ENCODE data around the gene SPOUT1.
"Not testable (repeated sequence)": the region's sequence is repeated elsewhere in the genome, so short reads cannot be mapped to it uniquely, and the experiment has no call there.

Gene SPOUT1

DNA sequence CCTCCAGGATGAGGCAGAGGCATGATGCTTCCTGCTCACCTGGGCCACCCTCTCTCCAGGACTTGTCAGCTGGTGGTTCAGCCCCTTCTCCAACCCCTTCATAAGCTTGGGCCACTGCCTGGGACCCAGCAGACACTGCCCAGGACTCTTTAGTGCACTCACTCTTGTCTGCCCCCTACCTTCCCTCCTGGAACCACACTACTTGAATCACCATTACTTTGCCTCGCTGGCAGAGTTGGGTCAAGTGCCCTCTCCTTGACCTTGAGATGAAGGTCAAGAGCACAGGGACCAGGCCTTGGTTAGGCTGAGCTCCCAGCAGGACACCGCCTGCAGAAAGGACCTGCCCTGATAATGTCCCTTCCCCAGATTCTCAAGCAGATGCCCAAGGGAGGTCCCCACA is 19.8 kb downstream of the SPOUT1 start:
- no peak for DNase-seq (ENCODE audit: low read depth)

DNA sequence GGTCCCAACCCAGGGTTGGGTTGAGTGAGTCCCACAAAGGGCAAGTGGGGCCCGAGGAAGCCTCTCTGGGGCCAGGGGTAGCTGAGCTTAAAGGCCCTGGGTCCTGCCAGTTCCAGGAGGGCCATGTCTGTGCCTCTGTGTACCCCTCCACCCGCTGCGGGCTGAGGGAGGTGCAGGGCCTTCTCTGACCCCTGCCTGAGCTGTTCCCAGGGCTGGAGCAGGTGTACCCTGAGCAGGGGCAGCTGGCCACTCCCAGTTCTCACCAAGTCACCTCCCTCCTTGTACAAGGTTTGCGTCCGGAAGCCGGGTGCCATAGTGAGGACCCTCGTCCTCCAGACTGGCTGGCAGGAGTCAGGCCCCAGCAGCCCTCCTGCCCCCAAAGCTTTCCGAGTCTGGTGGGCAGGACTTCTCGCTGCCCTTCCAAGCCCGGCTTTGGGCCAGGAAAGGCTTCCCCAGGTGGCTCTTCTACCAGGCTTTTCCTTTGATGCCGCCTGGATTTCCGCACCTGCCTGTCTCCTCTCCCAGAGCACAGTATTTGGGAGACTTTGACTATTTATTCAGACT is 20.5 kb downstream of the SPOUT1 start:
- no peak for DNase-seq (ENCODE audit: low read depth)

DNA sequence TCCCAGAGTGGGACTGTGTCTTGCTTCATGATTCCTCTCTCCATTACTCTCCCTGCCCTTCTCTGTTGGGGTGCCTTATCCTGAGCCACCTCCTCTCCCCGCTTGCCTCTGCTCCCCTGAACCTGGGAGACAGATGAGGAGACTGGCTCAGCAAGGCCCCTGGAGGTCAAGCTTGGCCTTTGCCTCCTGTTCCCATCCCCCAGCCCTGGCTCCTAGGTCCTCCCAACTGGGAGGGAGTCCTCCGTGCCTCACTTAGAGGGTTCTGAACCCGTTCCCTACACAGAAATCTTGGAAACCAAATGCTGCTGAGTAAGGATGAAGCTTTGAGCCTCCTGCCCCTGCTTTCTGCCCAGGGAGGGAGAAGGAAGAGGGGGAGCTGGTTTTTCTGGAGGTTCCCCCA is 21.1 kb downstream of the SPOUT1 start:
- DNase-seq (ENCODE audit: low read depth), result no peak

DNA sequence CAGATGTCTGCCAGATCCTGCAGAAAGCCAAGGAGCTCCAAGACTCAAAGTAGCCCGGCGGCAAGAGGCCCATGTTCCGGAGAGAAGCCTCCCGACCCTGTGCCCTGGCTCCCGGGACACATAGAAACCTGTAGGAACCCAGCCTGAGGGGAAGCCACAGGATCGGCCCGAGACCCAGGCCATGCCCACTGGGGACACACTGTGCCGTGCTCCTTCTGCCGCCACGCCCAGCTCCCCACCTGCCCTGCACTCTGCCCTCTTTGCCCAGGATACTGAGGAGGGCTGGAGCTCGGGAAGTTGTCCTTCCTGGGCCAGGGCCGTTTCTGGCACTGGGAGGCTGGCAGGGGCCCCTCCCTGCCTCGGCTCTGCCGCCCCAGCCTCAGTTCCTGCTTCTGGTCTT is 21.8 kb downstream of the SPOUT1 start:
- no peak for DNase-seq (ENCODE audit: low read depth)

DNA sequence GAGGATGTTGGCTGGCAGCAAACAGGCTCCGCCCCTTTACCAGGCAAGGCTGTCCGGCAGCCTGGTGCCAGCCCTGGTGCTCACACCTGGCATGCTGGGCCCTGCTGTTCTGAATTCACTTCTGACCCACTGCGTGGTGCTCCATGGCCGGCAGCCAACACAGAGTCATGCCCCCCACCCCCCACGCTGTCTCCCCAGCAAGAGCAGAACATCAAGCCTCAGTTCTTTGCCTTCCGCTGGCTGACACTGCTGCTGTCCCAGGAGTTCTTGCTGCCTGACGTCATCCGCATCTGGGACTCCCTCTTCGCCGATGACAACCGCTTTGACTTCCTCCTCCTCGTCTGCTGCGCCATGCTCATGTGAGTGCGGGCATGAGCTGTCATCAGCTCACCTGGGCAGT is 23.9 kb downstream of the SPOUT1 start:
- DNase-seq (ENCODE audit: low read depth), result no peak

DNA sequence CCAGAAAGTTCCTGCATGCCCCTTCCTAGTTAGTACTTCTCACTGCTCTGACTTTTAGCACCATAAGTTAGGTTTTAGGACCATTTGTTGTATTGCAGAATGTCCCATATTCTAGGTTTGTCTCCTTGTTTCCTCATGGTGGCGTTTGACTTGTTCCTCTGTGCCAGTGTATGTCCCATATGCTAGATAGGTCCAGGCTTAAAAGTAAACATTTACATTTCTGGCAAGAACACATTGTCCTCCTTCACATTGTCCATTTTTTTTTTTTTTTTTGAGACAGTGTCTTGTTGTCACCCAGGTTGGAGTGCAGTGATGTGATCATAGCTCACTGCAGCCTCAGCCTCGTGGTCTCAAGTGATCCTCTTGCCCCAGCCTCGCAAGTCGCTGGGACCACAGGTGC is 27.1 kb downstream of the SPOUT1 start:
- DNase-seq (ENCODE audit: low read depth), result no peak

DNA sequence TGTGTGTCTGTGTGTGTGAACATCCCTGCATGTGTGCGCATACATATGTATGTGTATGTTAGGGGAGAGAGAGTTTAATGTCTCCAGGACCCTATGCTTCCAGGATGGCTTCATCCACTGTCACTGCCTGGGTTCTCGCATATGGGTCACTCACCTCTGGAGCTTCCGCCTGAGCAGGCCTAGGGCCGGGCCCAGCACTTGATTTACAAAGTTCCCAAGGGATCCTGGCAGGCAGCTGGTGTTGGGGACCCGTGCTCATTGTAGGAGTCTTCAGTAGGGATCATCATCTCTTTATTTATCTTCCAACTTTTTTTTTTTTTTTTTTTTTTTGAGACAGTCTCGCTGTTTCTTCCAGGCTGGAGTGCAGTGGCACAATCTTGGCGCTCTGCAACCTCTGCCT is 29.5 kb downstream of the SPOUT1 start:
- no peak for DNase-seq (ENCODE audit: low read depth)

DNA sequence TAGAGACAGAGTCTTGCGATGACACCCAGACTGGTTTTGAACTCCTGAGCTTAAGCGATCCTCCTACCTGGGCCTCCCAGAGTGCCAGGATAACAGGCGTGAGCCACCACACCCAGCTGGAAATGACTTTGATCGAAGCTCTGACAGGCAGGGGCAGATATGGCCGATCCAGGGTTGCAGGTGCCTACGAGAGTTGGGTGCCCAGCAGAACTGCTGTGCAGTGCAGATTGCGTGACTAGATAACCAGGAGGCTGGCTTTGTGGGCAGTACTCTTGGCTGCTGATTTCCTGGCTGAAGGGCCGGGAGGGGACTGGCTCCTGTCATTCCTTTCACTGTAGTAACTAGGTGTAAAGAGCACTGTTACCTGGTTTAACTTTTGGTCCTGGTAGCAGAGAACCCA is 30.7 kb downstream of the SPOUT1 start:
- DNase-seq (ENCODE audit: low read depth), result no peak

DNA sequence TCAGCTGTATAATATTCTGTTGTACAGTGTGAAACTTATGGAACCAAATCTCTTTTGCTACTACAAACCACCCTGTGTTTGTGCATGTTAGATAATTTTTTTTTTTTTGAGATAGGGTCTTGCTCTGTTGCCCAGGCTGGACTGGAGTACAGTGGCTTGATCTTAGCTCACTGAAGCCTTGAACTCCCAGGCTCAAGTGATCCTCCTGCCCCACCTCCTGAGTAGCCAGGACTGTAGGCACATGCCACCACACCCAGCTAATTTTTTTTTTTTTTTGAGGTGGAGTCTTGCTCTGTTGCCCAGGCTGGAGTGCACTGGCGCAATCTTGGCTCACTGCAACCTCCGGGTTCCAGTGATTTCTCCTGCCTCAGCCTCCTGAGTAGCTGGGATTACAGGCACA is 34.6 kb downstream of the SPOUT1 start:
- not testable (repeated sequence) for DNase-seq (ENCODE audit: low read depth)

DNA sequence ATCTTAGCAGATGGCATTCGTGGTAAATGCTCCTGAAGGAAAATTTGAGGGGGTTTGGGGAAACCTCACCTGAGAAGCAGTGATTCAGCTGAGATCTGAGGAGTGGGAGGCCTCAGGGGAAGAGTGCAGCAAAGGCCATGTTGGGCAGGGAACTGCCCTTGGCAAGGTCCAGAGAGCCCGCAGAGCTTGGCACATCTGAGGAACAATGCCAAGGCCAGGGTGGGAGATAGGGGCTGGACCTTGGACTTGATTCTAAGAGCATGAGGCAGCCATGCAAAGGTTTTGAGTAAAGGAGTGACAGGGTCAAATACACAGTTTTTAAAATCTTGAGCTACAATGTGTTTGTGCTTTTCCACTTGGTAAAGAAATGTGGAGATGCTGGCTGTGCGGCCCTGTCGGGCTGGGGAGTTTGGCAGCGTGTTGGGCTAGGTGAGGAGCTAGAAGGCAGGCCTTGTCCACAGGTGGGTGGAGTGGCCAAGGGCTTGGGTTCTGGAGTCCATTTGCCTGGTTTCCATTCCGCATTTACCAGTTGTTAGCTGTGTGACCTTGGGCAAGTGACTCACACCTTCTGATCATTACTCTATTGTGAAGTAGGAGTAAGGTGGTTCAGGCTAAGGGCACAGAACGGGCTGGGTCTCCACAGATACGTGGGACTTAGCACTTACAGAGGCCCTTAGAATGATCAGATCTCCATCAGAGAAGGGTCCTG is 36.5 kb downstream of the SPOUT1 start:
- no peak for DNase-seq (ENCODE audit: low read depth)

DNA sequence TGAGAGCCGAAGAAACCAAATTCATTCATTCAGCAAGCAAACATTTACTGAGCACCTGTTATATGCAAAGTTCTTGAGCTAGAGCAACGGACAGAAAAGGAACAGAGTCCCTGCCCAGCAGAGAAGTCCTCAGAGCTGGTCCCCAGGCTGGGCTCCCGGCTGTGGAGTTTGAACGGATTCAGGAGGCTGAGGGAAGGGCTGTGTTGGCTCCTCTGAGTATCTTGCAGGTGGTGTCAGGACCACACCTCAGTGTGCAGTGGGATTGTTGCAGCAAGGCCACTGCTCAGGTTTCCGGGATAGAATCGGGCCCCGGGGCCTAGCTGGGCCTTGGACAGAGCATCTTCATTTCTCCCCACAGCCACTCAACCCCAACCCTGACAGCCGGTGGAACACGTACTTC is 37.5 kb downstream of the SPOUT1 start:
- DNase-seq (ENCODE audit: low read depth), result no peak

DNA sequence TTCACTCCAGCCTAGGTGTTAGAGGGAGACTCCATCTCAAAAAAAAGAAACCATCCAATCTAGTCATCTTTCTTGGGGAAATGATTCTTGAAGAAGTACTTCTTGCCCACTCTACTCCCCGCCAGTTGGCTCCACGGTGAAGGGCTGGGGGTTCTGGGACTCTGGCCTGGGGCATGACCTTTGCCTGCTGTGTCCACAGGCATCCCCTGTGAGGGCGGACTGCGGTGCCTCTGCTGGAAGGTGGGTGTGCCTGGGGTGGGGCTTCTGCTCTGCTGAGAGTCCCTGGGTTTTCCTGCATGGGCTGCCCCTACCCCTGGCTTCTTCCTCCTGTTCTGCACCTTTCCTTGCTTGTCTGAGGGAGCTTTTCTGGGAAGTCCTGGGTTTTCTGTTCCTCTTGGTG is 39.1 kb downstream of the SPOUT1 start:
- no peak for DNase-seq (ENCODE audit: low read depth)

DNA sequence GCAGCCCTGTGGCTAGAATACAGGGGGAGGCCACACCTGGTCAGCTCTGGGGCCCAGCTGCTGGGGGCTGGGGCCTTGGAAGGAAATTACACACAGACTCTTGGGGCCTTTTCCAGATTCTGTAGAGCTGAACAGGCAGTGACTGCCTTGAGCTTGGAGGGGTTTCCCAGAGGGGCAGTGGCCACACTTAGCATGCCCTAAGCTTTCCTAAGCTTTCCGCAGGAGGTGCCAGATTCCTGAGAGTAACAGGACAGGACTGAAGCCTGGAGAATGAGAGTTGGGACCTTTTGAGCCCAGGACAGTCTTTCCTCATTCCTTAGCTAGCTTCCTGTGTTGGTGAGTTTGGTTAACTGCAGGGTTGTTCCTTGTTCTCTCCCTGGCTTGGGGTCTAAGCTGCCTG is 41.1 kb downstream of the SPOUT1 start:
- DNase-seq (ENCODE audit: low read depth), result no peak

DNA sequence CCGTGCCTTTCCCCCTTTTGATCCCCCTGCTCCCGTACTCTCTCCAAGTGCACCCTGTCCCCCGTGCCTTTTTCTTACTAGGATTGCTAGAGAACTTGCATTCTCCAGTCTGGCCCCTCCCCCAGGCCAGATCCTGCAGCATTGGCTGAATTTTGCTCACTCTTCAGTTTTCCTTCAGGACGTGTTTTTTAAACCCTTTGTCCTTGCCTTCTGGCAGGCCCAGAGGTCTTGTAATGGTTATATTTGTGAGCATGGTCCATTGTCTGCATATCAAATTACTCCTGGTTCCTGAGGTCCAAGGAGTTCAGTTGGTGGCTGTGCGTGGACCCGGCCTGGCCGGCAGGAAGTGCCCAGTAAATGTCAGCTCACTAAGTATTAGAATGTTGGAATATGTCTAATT is 41.9 kb downstream of the SPOUT1 start:
- no peak for DNase-seq (ENCODE audit: low read depth)

DNA sequence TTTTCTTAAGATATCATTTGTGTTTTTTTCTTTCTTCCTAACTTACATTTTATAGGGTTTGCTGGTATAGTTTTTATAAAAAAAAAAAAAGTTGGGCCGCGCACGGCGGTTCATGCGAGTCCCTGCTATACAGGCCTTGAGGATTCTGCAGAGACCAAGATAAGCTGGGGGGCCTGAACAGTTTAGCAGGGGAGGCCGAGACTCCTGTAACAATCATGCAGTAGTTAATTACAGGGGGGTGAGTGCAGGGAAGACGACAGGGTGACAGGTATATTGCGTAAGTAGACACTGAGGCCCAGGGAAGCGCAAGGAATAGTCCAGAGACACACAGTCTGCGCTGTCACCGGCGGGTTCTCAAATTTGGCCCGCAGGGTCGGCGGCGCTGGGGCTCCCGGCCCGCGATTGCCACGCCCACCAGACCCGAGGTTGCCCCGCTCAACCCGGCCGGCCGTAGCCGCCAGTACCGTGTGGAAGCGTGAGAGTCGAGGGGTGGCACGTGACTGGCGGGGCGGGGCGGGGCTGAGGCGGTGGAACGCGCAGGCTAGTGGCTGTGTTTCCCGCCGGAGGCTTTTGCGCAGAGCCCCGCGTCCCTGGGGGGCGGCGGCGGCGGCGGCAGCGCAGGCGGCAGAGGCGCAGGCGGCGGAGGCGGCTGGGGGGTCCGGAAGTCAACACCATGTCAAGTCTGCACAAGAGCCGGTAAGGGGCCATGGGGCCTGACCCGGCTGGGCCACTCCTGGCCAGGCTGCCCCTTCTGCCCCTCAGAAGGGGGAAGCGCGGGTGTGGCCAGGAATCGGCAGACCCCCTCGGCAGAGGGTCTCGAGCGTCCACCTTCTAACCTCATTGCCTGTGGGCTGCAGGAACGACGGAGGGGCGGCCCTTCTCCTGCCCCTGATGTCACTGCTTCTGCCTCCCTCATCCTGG is 42.7 kb downstream of the SPOUT1 start, which contains the start of gene TBC1D13:
TSS of gene TBC1D13 (plus strand) at position 573 of the 921 bp plus-strand sequence. CDS start at position 674, 101 bp downstream.
- DNase-seq (ENCODE audit: low read depth), result peak; percentile 83

DNA sequence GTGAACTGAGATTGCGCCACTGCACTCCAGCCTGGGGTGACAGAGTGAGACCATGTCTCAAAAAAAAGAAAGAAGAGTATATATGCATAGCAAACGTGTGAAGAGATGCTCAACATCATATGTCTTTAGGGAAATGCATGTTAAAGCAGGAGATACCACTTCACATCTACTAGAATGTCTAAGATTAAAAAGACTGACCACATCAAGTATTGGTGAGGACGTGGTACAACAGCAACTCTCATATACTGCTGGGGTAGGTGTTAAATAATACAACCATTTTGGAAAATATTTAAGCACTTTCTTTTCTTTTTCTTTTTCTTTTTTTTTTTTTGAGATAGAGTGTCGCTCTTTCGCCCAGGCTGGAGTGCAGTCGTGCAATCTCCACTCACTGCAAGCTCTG is 44.2 kb downstream of the SPOUT1 start:
- DNase-seq (ENCODE audit: low read depth), result no peak

DNA sequence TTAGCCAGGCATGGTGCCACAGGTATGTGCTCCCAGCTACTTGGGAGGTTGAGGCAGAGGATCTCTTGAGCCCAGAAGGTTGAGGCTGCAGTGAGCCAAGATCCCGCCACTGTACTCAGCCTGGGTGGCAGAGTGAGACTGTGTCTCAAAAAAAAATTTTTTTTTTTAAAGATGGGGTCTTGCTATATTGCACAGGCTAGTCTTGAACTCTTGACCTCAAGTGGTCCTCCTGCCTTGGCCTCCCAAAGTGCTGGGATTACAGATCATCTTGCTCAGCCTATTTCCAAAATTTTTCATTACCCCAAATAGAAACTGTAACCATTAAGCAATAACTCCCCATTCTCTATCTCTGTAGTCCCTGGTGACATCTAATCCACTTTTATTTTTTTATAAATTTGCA is 46.9 kb downstream of the SPOUT1 start:
- no peak for DNase-seq (ENCODE audit: low read depth)

DNA sequence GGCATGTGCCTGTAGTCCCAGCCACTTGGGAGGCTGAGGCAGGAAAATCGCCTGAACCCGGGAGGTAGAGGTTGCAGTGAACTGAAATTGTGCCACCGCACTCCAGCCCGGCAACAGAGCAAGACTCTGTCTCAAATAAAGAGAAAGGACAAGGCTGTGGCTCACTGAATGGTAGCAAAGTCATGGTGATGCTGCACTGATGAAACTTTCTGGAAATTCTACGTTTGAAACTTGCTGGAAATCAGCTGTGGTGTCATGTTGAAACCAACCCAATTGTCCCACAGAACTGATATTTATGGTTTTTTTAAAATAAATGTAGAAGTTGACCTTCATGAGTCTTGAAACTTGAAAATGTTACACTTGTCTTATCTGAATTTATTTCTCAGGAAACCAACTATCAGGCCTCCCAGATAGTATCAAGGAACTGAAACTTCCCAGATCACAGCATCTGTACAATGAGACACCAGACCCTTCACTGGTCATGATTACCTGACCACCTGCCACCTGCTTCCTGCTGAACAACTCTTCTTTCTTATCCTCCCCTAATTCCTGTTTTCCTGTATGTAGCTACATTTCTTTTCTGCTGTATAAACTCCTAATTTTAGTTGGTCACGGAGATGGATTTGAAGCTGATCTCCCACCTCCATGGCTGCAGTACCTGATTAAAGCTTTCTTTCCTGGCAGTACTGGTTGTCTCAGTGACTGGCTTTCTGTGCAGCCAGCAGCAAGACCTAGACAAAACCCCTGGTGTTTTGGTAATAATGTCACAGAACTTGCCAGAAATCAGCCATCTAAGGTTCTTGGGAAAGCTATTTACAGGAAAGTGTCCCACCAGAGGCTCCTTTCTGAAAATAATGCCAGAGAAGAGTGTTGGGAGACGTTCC is 48.2 kb downstream of the SPOUT1 start:
- DNase-seq (ENCODE audit: low read depth), result no peak

DNA sequence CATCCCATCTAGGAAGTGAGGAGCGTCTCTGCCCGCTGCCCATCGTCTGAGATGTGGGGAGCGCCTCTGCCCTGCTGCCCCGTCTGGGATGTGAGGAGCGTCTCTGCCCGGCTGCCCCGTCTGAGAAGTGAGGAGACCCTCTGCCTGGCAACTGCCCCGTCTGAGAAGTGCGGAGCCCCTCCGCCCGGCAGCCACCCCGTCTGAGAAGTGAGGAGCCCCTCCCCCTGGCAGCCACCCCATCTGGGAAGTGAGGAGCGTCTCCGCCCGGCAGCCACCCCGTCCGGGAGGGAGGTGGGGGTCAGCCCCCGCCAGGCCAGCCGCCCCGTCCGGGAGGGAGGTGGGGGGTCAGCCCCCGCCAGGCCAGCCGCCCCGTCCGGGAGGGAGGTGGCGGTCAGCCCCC is 49.5 kb downstream of the SPOUT1 start:
- not testable (repeated sequence) for DNase-seq (ENCODE audit: low read depth)

DNA sequence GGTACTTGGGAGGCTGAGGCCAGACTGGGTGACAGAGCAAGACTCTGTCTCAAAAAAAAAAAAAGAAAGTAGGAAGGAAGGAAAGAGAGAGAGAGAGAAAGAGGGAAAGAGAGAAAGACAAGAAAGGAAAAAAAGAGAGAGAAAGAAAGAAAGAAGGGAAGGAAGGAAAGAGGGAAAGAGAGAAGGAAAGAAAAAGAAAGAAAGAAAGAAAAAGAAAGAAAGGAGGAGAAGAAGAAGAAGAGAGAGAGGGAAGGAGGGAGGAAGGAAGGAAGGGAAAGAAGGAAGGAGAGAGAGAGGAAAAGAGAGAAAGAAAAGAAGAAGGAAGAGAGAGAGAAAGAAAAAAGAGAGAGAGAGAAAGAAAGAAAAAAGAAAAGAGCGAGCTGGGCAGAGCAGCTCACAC is 54.8 kb downstream of the SPOUT1 start:
- DNase-seq (ENCODE audit: low read depth), result no peak

DNA sequence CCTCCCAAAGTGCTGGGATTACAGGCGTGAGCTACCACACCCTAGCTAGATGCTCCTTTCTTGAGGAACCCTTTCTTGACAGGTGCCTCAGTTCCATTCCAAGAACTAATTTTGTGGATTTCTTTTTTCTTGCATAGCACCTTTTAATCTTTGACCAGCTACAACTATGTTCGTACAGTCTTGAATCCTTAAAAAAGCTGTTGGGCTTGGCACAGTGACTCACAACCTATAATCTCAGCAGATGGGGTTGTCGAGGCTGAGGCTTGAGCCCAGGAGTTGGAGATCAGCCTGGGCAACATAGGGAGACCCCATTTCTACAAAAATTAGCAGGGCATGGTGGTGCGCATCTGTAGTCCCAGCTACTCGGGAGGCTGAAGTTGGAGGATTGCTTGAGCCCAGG is 56.5 kb downstream of the SPOUT1 start:
- DNase-seq (ENCODE audit: low read depth), result no peak
